Umbilical cord (tissue), 2 donors: ENCODE results near the gene WDR55. TPM values are rescaled to one million over a fixed set of nuclear protein-coding genes. Genes with fewer than 3 reads are reported as not detected.
A peak's percentile ranks its signal among the peaks of the same experiment; 100 is the strongest.
"Not testable (repeated sequence)": the region's sequence is repeated elsewhere in the genome, so short reads cannot be mapped to it uniquely, and the experiment has no call there.

ENCODE experiments used
- DNase-seq: peaks from one replicate; pipeline ENCODE4 v3.0.0-alpha.2; 2015; ENCODE audit warnings: low spot score
- total RNA-seq: library from RNA; depleted of rRNA; stranded (reverse); fragments of >200 nt; gene quantifications from one replicate; pipeline ENCODE4 v1.2.3, GENCODE V29; 2014; ENCODE audit warnings: low replicate concordance; ENCODE audit not compliant: insufficient read depth

The WDR55 gene
- total RNA-seq, 1 donor from 2014 or later = 19.0 TPM

DNA sequence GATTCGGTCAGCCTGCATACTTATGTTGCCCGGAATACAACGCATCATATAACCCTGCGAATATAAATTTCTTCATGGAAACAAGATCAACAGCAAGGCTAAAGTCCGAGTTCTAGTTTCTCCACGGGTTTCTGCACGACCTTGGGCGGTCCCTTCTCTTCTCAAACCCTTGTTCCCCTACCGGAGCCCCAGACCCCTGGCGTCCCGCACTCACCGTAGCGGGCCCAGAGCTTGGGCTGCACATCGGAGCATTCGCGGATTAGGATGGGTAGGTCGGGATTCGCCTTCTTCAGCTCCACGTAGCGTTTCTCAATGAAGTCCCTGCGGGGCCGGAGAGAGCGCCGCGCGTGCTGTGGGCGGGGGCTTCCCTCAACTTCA, 17.7 kb upstream of the WDR55 start:
- DNase-seq = no peak

- no peak for DNase-seq
Observed at GRCh38 chr5:140658870-140659269, 5.8 kb upstream of the WDR55 start.

DNA sequence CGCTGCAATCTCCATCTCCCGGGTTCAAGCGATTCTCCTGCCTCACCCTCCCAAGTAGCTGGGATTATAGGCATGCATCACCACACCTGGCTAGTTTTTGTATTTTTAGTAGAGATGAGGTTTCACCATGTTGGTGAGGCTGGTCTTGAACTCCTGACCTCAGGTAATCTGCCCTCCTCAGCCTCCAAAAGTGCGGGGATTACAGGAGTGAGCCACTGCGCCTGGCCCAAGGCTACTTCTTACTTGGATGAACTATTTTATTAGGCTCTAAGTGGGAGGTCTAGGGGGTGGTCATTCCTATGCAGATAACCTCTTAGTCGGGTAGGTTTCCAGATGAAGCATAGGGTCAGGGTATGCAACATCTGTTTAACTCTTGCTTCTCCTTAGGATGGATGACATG, 4.3 kb upstream of the WDR55 start:
- not testable (repeated sequence) for DNase-seq

DNA sequence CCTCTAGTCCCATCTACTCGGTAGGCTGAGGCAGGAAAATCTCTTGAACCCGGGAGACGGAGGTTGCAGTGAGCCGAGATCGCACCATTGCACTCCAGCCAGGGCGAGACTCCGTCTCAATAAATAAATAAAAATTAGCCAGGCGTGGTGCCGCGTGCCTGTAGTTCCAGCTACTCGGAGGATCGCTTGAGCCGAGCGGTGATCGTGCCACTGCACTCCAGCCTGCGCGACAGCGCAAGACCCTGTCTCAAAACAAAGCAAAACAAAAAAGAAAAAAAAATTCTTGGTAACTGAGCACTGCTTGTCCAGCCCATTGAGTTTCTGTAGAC, 710 bp upstream of the WDR55 start:
- no peak for DNase-seq

DNA sequence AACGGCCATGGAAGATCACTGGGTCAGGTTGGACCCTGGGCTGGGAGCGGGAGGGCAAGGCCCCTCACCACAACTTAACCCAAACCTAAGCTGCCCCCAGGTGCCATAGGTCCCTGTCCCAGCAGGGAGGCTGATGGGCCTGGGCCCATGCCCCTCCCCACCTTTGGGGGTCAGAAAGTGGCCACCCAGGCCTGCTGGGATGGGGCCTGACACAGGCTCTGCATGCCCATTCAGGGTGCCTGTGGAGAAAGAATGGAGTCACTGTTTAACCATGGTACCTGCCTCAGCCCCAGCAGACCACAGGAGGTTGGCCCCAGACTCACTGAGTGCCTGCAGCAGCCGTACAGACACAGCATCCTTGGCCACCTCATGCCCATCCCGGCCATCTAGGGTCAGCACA, 6.3 kb downstream of the WDR55 start:
- not testable (repeated sequence) for DNase-seq

- no peak for DNase-seq
Observed at GRCh38 chr5:140671472-140672125, 6.9 kb downstream of the WDR55 start.

GRCh38 chr5:140672455-140673186, 7.9 kb downstream of the WDR55 start:
- DNase-seq = peak; percentile 7

GRCh38 chr5:140673187-140673976, 8.7 kb downstream of the WDR55 start, which contains the start of gene DND1:
Gene DND1 (minus strand): TSS chr5:140673576. CDS start chr5:140673542, 34 bp downstream.
- no peak for DNase-seq

- DNase-seq = no peak
Observed at GRCh38 chr5:140674211-140674610, 9.5 kb downstream of the WDR55 start.

DNA sequence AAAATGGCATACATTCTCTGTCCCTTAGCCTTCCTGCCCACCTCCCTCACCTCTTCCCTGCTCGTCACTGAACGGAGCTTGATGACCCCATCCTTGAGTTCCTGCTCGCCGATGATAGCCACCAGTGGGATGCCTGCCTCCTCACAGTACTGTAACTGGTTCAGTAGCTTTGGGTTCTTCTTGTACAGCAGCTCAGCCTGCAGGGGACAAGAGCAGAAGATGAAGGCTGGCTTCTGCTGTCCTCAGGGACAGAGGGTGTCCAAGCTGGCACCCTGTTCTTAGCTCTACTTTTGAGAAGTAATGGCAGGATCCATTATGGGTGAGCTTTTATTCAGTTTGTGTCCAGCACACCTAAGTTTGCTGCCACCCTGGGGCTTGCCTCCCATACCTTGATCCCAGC, 9.9 kb downstream of the WDR55 start:
- DNase-seq = no peak

DNA sequence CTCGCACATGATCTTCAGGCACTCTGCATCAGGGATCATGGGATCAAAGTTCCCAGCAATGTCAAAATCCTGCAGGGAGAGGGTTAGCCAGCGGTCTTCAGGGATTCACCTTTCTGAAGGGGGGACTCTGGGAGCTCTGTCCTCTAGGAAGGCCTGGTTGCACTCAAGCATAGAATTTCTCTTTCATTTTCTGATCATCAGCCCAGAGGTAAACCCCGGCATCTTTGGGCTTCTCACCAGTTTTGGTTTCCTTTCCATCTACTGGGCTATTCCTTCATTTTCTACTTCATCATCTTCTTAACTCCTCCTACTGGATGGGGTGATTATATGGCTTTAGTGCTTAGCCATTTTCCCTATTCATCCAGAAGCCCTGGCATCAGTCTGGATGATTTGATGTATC, 13.2 kb downstream of the WDR55 start:
- DNase-seq = no peak

DNA sequence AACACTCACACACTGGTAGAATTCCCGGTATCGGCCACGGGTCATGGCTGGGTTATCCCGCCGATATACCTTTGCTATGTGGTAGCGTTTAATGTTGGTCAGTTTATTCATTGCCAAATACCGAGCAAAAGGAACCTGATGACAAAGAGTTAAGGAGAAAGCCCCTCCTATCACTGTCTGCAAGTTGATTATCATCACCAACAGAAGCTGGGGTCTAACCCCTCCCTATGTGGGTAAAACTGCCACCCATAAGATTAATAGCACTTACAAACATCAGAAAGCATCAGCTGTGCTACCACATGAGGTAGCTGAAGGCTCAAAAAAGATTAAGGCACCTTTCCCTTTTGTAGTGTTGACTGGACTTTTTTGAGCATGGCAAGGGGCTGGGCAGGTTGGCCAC, 14.3 kb downstream of the WDR55 start:
- DNase-seq = no peak

- no peak for DNase-seq
Observed at GRCh38 chr5:140690376-140690932, 25.8 kb downstream of the WDR55 start.

GRCh38 chr5:140690941-140691924, 26.5 kb downstream of the WDR55 start, which contains the start of the genes HARS1 and HARS2:
Gene HARS1 (minus strand): TSS chr5:140691370. CDS start chr5:140691304, 66 bp downstream.
Gene HARS2 (plus strand): TSS chr5:140691455. CDS start chr5:140691649, 194 bp downstream.
- DNase-seq = peak; percentile 95

DNA sequence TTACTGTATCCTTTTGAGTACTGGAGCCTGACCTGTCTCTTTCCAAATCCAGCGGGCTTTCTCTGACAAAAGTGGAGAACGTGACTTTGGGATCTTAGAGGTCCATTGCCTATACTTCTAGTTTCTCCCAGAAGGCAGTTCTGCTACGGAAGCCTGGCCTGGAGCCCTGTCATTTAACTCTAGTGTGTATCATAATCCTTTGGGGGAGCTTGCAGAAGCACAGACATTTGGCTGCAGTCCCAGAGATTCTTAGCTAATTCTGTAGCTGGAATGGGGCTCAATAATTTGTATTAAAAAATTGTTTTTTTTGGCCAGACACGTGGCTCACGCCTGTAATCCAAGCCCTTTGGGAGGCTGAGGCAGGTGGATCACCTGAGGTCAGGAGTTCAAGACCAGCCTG, 29.6 kb downstream of the WDR55 start:
- peak; percentile 16 for DNase-seq

- no peak for DNase-seq
Observed at GRCh38 chr5:140696891-140697492, 32.3 kb downstream of the WDR55 start.

- peak; percentile 99 for DNase-seq
Observed at GRCh38 chr5:140700177-140701144, 35.8 kb downstream of the WDR55 start, which contains the start of gene ZMAT2. Gene ZMAT2 (plus strand): TSS chr5:140700447. CDS start chr5:140700461, 14 bp downstream.

DNA sequence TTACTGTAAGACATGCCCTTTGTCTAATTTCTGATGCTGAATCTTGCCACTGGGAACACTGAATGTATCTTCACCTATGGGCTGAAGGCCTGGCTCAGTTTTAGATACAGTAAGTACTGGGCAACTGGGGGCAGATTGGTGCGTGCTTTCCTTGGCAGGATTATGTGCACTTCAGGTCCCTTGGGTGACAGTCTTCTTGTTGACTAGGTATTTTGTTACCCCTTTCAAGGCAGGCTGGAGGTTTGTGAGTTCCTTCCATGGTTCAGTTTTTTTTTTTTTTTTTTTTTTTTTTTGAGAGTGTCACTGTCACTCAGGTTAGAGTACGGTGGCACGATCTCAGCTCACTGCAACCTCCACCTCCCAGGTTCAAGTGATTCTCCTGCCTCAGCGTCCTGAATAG, 43.1 kb downstream of the WDR55 start:
- DNase-seq = no peak

DNA sequence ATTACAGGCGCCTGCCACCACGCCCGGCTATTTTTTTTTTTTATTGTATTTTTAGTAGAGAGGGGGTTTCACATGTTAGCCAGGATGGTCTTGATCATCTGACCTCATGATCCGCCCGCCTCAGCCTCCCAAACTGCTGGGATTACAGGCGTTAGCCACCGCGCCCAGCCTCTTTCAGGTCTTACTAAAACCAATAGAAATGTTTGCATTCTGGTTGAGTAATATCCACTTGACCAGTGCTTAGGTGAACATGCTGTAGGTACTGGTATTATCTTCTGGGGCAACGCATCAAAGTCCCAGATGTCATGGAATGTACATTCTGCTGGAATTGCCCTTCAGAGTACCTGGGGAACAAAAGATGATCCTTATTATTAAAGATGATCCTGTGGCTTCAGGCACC, 44.1 kb downstream of the WDR55 start:
- DNase-seq = not testable (repeated sequence)
